Measurements from ENCODE around the gene A4GNT.

DNA sequence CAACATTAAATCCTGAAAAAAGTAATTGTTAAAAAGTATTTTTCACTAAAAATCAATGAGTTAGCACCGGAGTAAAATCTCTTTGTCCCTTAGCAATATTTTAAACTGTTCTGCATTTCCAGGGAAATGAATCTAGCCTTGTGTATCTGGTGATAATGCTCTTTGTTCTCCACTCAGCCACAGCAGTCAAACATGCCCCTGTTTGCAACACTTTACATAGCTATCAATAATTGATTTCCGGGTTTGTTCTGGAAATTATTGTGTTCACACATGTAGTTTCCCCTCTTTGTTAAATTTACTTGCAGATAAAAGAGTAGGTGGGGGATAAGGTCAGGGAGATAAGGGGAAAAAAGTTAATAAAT lies 3.6 kb upstream of the A4GNT start:
- TF ChIP-seq, protein P1, sequence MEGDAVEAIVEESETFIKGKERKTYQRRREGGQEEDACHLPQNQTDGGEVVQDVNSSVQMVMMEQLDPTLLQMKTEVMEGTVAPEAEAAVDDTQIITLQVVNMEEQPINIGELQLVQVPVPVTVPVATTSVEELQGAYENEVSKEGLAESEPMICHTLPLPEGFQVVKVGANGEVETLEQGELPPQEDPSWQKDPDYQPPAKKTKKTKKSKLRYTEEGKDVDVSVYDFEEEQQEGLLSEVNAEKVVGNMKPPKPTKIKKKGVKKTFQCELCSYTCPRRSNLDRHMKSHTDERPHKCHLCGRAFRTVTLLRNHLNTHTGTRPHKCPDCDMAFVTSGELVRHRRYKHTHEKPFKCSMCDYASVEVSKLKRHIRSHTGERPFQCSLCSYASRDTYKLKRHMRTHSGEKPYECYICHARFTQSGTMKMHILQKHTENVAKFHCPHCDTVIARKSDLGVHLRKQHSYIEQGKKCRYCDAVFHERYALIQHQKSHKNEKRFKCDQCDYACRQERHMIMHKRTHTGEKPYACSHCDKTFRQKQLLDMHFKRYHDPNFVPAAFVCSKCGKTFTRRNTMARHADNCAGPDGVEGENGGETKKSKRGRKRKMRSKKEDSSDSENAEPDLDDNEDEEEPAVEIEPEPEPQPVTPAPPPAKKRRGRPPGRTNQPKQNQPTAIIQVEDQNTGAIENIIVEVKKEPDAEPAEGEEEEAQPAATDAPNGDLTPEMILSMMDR (IDR thresholded peaks at IDR 0.05), result no peak
- TF ChIP-seq POLR2A (IDR thresholded peaks at IDR 0.05), result no peak
